ENCODE results near the gene DOCK3. TPM values are rescaled to one million over a fixed set of nuclear protein-coding genes. Genes with fewer than 3 reads are reported as not detected.

Gene DOCK3
- total RNA-seq, 3 donors from 2014 or later (not counting 1 experiment from before 2014, with no cell fraction given), result 1.4 to 2.4 (median 1.7) TPM

DNA sequence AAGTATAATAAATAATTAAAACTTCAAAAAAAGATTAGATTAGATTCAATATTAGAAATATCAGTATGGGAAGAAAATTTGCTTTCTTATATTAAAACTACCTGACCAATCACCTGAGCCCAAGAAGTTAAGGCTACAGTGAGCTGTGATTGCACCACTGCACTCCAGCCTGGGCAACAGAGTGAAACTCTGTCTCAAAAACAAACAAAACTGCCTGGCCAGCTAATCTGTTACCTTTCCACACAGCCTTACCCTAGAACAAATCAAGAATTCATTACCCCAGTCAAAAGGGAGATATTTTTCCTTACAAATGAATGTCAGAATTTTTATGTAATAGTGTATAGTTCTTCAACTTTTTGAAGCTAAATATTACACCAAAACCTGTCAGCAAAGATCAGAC lies 593.4 kb downstream of the DOCK3 start:
- H3K36me3 ChIP-seq (ENCODE audit: control insufficient read depth, insufficient read depth, low read length), result no peaks in the 10 kb centered on the region
- H3K27ac ChIP-seq (ENCODE audit: low read length), result no peak overlapping the region
- DNase-seq (no peak), ATAC-seq (no peak)
- Mint-ChIP-seq H3K36me3 (no peaks in the 10 kb centered on the region), H3K4me1 (no peaks in the 10 kb centered on the region), H3K9me3 (no peaks in the 10 kb centered on the region), H3K27ac (no peak overlapping the region), H3K27me3 (ENCODE audit: low read depth in 2 of 2) (peaks cover 0 to 9% of the 10 kb centered on the region in 2 donors), H3K4me3 (no peak overlapping the region)
- no peak overlapping the region for H3K4me3 ChIP-seq (ENCODE audit: low read length)
- H3K4me1 ChIP-seq (ENCODE audit: control insufficient read depth, insufficient read depth, low read length), result no peaks in the 10 kb centered on the region
- TF ChIP-seq, protein P1, sequence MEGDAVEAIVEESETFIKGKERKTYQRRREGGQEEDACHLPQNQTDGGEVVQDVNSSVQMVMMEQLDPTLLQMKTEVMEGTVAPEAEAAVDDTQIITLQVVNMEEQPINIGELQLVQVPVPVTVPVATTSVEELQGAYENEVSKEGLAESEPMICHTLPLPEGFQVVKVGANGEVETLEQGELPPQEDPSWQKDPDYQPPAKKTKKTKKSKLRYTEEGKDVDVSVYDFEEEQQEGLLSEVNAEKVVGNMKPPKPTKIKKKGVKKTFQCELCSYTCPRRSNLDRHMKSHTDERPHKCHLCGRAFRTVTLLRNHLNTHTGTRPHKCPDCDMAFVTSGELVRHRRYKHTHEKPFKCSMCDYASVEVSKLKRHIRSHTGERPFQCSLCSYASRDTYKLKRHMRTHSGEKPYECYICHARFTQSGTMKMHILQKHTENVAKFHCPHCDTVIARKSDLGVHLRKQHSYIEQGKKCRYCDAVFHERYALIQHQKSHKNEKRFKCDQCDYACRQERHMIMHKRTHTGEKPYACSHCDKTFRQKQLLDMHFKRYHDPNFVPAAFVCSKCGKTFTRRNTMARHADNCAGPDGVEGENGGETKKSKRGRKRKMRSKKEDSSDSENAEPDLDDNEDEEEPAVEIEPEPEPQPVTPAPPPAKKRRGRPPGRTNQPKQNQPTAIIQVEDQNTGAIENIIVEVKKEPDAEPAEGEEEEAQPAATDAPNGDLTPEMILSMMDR (IDR thresholded peaks at IDR 0.05), result no peak
- no peaks in the 10 kb centered on the region for H3K27me3 ChIP-seq (ENCODE audit: control insufficient read depth, insufficient read depth, low read length)
- H3K9me3 ChIP-seq (ENCODE audit: control insufficient read depth, insufficient read depth, low read length), result no peaks in the 10 kb centered on the region
- intact Hi-C loops (cut with micrococcal nuclease), result no loop called here

DNA sequence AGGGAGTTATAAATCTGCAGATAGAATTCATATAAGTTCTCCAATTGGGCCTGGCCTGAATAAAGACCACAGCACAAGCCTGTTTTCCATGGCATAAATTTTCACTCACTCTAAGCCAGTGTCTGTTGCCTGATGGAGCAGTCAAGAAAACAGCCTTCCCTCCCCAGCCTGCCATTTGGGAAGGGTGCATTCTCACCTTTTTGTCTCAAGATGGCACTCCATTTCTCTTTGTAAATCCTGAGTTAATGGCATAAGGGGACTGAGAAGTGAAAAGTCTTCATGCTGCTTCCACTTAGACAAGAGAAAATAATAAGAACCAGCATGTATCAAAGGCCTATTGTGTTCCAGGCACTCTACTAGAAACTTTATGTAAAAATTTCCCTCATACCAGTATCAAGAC lies 594.7 kb downstream of the DOCK3 start:
- no peak overlapping the region for H3K27ac Mint-ChIP-seq
- intact Hi-C loops (cut with micrococcal nuclease), result no loop called here

DNA sequence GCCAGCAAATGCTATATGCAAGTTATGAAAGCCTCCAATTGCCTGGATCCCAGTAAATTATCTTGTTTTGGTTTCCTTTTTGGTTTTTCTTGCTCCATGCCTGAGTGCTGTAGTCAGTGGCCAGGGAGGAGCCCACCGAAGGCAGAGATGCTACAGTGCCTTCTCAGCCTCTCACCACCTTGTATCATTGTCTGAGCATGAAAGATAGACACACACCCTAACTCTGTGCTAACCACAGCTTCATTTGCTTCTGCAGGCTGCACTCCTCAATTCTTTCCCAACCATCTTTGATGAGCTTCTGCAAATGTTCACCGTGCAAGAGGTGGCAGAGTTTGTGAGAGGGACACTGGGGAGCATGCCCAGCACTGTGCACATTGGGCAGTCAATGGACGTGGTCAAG lies 595.8 kb downstream of the DOCK3 start:
- Histone ChIP-seq H3K4me1 (ENCODE audit: control insufficient read depth, insufficient read depth, low read length) (no peaks in the 10 kb centered on the region), H3K4me3 (ENCODE audit: low read length) (no peak overlapping the region), H3K27me3 (ENCODE audit: control insufficient read depth, insufficient read depth, low read length) (no peaks in the 10 kb centered on the region), H3K27ac (ENCODE audit: low read length) (no peak overlapping the region), H3K36me3 (ENCODE audit: control insufficient read depth, insufficient read depth, low read length) (no peaks in the 10 kb centered on the region), H3K9me3 (ENCODE audit: control insufficient read depth, insufficient read depth, low read length) (no peaks in the 10 kb centered on the region)
- DNase-seq (peak in 1 of 2 donors; percentile 13), ATAC-seq (no peak)
- H3K4me3 Mint-ChIP-seq, result no peak overlapping the region
- intact Hi-C loops (cut with micrococcal nuclease), result no loop called here
- no peaks in the 10 kb centered on the region for H3K36me3 Mint-ChIP-seq
- H3K27me3 Mint-ChIP-seq (ENCODE audit: low read depth in 2 of 2), result peaks cover 0 to 5% of the 10 kb centered on the region in 2 donors
- H3K4me1 Mint-ChIP-seq, result no peaks in the 10 kb centered on the region
- H3K27ac Mint-ChIP-seq, result no peak overlapping the region
- WGBS (ENCODE audit: insufficient coverage), result 76% methylated on average over 3 of the region's 3 CpGs
- no peaks in the 10 kb centered on the region for H3K9me3 Mint-ChIP-seq
- TF ChIP-seq, protein P1 (IDR thresholded peaks at IDR 0.05), result no peak

More for the DNA sequence above, 594.7 kb downstream of the DOCK3 start:
- no peak overlapping the region for H3K4me3 ChIP-seq (ENCODE audit: low read length)
- Mint-ChIP-seq H3K27me3 (ENCODE audit: low read depth in 2 of 2) (peaks cover 0 to 5% of the 10 kb centered on the region in 2 donors), H3K36me3 (no peaks in the 10 kb centered on the region), H3K9me3 (no peaks in the 10 kb centered on the region), H3K4me3 (no peak overlapping the region), H3K4me1 (no peaks in the 10 kb centered on the region)
- TF ChIP-seq, protein P1 (IDR thresholded peaks at IDR 0.05), result no peak
- ATAC-seq (no peak), DNase-seq (peak in 1 of 2 donors; percentile 16)
- H3K36me3 ChIP-seq (ENCODE audit: control insufficient read depth, insufficient read depth, low read length), result no peaks in the 10 kb centered on the region
- no peaks in the 10 kb centered on the region for H3K9me3 ChIP-seq (ENCODE audit: control insufficient read depth, insufficient read depth, low read length)
- H3K27ac ChIP-seq (ENCODE audit: low read length), result no peak overlapping the region
- no peaks in the 10 kb centered on the region for H3K27me3 ChIP-seq (ENCODE audit: control insufficient read depth, insufficient read depth, low read length)
- no peaks in the 10 kb centered on the region for H3K4me1 ChIP-seq (ENCODE audit: control insufficient read depth, insufficient read depth, low read length)

DNA sequence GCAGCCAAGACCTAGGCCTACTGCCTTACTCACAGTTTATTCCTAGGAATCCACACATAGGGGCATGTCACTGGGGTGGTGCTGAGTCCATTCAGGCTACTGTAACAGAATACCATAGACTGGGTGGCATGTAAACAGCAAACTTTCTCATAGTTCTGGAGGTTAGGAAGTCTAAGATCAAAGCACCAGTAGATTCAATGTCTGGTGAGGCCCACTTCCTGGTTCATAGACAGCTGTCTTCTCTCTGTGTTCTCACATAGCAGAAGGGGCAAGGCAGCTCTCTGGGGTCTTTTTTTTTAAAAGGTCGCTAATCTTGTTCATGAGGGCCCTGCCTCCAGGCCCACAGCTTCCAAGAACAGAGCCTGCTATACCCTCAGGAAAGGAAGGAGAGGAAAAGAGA lies 596.4 kb downstream of the DOCK3 start:
- H3K4me3 Mint-ChIP-seq, result no peak overlapping the region
- H3K4me1 ChIP-seq (ENCODE audit: control insufficient read depth, insufficient read depth, low read length), result no peaks in the 10 kb centered on the region
- no peak overlapping the region for H3K27ac Mint-ChIP-seq
- ATAC-seq (no peak), DNase-seq (peak in 1 of 2 donors; percentile 49)
- H3K27me3 Mint-ChIP-seq (ENCODE audit: low read depth in 2 of 2), result no peaks in the 10 kb centered on the region
- no peak overlapping the region for H3K27ac ChIP-seq (ENCODE audit: low read length)
- H3K9me3 ChIP-seq (ENCODE audit: control insufficient read depth, insufficient read depth, low read length), result no peaks in the 10 kb centered on the region
- no peaks in the 10 kb centered on the region for H3K4me1 Mint-ChIP-seq
- H3K9me3 Mint-ChIP-seq, result no peaks in the 10 kb centered on the region
- no peaks in the 10 kb centered on the region for H3K27me3 ChIP-seq (ENCODE audit: control insufficient read depth, insufficient read depth, low read length)
- H3K36me3 ChIP-seq (ENCODE audit: control insufficient read depth, insufficient read depth, low read length), result no peaks in the 10 kb centered on the region
- 43% methylated on average over 1 of the region's 1 CpG for WGBS (ENCODE audit: insufficient coverage)
- TF ChIP-seq, protein P1 (IDR thresholded peaks at IDR 0.05), result no peak
- no peak overlapping the region for H3K4me3 ChIP-seq (ENCODE audit: low read length)
- no peaks in the 10 kb centered on the region for H3K36me3 Mint-ChIP-seq
- intact Hi-C loops (cut with micrococcal nuclease), result no loop called here
